Measurements from ENCODE around the gene SLC8A2. TPM values are rescaled to one million over a fixed set of nuclear protein-coding genes. Genes with fewer than 3 reads are reported as not detected.

SLC8A2 gene
- total RNA-seq, 2 donors from 2014 or later: not detected

- peaks cover 25% of the 10 kb centered on the region for H3K27me3 Mint-ChIP-seq
- H3K27ac Mint-ChIP-seq: peak overlapping the region; percentile 57
- peaks cover 10% of the 10 kb centered on the region for H3K4me1 Mint-ChIP-seq
- H3K9me3 ChIP-seq (ENCODE audit: control insufficient read depth, low read length, poor library complexity, severe bottlenecking): no peaks in the 10 kb centered on the region
- no peak for DNase-seq
- H3K36me3 Mint-ChIP-seq (ENCODE audit: low read depth): peaks cover 4% of the 10 kb centered on the region
- no peak overlapping the region for H3K4me3 Mint-ChIP-seq
- no peak for ATAC-seq
These were observed 3.8 kb upstream of the SLC8A2 start for GRCh38 chr19:47475465-47475864.

DNA sequence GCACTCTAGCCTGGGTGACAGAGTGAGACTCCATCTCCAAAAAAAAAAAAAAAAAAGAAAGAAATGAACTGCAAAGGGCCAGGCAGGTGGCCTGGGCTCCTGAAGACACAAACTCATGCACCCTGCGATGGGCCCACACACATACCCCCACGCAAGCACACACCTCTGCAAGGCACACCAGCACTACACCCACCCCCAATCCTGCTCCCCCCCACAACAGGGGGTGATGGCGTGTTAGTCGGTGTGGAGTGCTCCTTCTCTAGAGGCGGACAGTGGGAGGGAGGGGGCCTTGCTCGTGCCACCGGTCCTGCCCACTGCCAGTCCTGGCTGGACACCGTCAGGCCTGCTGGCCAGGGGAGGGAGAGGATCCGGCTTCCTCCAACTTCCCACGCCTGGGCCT, 1.6 kb upstream of the SLC8A2 start:
- no peak overlapping the region for H3K27ac Mint-ChIP-seq
- no peak for ATAC-seq
- no peak overlapping the region for H3K4me3 Mint-ChIP-seq
- H3K9me3 ChIP-seq (ENCODE audit: control insufficient read depth, low read length, poor library complexity, severe bottlenecking): no peaks in the 10 kb centered on the region
- peaks cover 6% of the 10 kb centered on the region for H3K36me3 Mint-ChIP-seq (ENCODE audit: low read depth)
- H3K27me3 Mint-ChIP-seq: peaks cover 47% of the 10 kb centered on the region
- peaks cover 13% of the 10 kb centered on the region for H3K4me1 Mint-ChIP-seq
- DNase-seq: no peak

DNA sequence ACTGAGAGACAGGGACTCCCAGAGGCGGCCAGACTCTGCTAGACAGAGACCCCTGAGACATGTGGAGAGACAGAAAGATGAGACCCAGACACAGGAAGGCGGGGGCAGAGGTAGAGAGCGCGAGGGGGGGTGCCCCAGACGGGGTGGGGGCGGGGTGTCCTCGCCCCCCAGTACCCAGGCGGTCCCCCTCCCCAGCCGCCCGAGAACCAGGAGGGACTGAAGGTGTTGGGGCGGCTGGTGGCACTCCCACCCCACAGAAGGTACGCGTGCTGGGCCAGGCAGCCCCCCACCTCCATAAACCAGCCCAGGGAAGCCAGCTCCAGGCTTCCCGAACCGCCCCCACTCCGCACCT, 336 bp downstream of the SLC8A2 start:
- Mint-ChIP-seq H3K4me1 (peaks cover 13% of the 10 kb centered on the region), H3K36me3 (ENCODE audit: low read depth) (peaks cover 6% of the 10 kb centered on the region), H3K27ac (peak overlapping the region; percentile 2), H3K4me3 (no peak overlapping the region), H3K27me3 (peaks cover 58% of the 10 kb centered on the region)
- ATAC-seq: no peak
- no peaks in the 10 kb centered on the region for H3K9me3 ChIP-seq (ENCODE audit: control insufficient read depth, low read length, poor library complexity, severe bottlenecking)
- no peak for DNase-seq

GRCh38 chr19:47470447-47471195, 1.1 kb downstream of the SLC8A2 start:
- Mint-ChIP-seq H3K27me3 (peaks cover 59% of the 10 kb centered on the region), H3K4me3 (peak overlapping the region; percentile 37), H3K4me1 (peaks cover 13% of the 10 kb centered on the region), H3K27ac (peak overlapping the region; percentile 2), H3K36me3 (ENCODE audit: low read depth) (peaks cover 6% of the 10 kb centered on the region)
- H3K9me3 ChIP-seq (ENCODE audit: control insufficient read depth, low read length, poor library complexity, severe bottlenecking): no peaks in the 10 kb centered on the region
- ATAC-seq (no peak), DNase-seq (no peak)

- Mint-ChIP-seq H3K36me3 (ENCODE audit: low read depth) (peaks cover 6% of the 10 kb centered on the region), H3K27ac (no peak overlapping the region), H3K4me1 (peaks cover 13% of the 10 kb centered on the region), H3K27me3 (peaks cover 57% of the 10 kb centered on the region), H3K4me3 (no peak overlapping the region)
- DNase-seq: no peak
- ATAC-seq: no peak
- H3K9me3 ChIP-seq (ENCODE audit: control insufficient read depth, low read length, poor library complexity, severe bottlenecking): no peaks in the 10 kb centered on the region
These were observed 2.0 kb downstream of the SLC8A2 start for GRCh38 chr19:47469719-47470118.

- peaks cover 13% of the 10 kb centered on the region for H3K4me1 Mint-ChIP-seq
- peaks cover 61% of the 10 kb centered on the region for H3K27me3 Mint-ChIP-seq
- DNase-seq: no peak
- H3K36me3 Mint-ChIP-seq (ENCODE audit: low read depth): peaks cover 6% of the 10 kb centered on the region
- no peaks in the 10 kb centered on the region for H3K9me3 ChIP-seq (ENCODE audit: control insufficient read depth, low read length, poor library complexity, severe bottlenecking)
- no peak for ATAC-seq
- H3K4me3 Mint-ChIP-seq: no peak overlapping the region
- no peak overlapping the region for H3K27ac Mint-ChIP-seq
These were observed 2.4 kb downstream of the SLC8A2 start for GRCh38 chr19:47469363-47469700.

DNA sequence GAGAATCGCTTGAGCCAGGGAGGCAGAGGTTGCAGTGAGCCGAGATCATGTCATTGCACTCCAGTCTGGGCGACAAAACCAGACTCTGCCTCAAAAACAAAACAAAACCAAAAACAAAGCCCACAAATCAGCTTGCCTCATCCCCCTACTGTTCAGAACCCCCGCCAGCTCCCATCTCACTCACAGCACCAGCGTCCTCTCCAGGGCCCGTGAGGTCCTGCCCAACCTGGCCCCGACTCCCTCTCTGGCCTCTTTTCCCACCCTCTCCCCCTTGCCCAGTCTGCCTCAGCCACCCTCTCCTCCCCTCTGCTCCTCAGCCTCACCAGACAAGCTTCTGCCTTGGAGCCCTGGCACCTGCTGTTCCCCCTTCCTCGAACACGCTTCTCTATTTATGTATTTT, 3.8 kb downstream of the SLC8A2 start:
- Mint-ChIP-seq H3K27me3 (peaks cover 65% of the 10 kb centered on the region), H3K4me1 (peaks cover 13% of the 10 kb centered on the region), H3K36me3 (ENCODE audit: low read depth) (peaks cover 6% of the 10 kb centered on the region), H3K27ac (no peak overlapping the region), H3K4me3 (no peak overlapping the region)
- DNase-seq (no peak), ATAC-seq (no peak)
- no peaks in the 10 kb centered on the region for H3K9me3 ChIP-seq (ENCODE audit: control insufficient read depth, low read length, poor library complexity, severe bottlenecking)

- DNase-seq: no peak
- ATAC-seq: no peak
- H3K36me3 Mint-ChIP-seq (ENCODE audit: low read depth): peaks cover 3% of the 10 kb centered on the region
- peaks cover 55% of the 10 kb centered on the region for H3K27me3 Mint-ChIP-seq
- H3K27ac Mint-ChIP-seq: no peak overlapping the region
- H3K9me3 ChIP-seq (ENCODE audit: control insufficient read depth, low read length, poor library complexity, severe bottlenecking): no peaks in the 10 kb centered on the region
- no peak overlapping the region for H3K4me3 Mint-ChIP-seq
- H3K4me1 Mint-ChIP-seq: peaks cover 6% of the 10 kb centered on the region
These were observed 5.7 kb downstream of the SLC8A2 start for GRCh38 chr19:47465957-47466356.

DNA sequence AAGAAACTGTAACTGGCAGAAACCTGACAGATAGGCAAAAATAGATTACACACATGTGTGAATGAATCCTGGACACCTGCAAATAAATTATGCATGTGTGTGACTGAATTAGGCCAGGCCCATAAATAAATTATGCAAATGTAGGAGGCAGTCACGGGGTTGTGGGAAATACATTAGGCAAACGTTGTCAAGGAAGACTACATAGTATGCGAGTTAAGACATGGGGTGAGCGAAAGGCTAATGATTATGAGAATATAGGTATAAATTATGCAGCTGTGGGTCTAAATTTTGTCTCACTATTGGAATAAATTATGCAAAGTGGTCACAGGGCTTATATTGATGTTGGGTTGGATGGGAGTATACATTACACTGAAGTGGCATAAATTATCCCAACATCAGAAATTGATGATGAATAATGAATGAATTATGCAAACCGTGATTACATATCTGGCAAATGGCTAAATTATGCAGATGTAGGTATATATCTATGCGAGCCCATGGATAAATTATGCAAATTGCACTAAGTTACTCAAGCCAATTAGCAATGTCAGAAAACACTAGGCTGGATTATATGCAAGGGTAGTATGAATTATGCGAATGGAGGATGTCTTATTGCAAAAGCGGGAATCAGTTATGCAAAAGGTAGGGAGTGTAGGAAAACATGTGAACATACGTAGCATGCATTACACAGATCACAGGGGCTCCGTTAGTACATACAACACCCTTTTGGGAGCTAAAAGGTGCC, 6.8 kb downstream of the SLC8A2 start:
- Mint-ChIP-seq H3K36me3 (ENCODE audit: low read depth) (no peaks in the 10 kb centered on the region), H3K27ac (no peak overlapping the region)
- ATAC-seq: no peak

DNA sequence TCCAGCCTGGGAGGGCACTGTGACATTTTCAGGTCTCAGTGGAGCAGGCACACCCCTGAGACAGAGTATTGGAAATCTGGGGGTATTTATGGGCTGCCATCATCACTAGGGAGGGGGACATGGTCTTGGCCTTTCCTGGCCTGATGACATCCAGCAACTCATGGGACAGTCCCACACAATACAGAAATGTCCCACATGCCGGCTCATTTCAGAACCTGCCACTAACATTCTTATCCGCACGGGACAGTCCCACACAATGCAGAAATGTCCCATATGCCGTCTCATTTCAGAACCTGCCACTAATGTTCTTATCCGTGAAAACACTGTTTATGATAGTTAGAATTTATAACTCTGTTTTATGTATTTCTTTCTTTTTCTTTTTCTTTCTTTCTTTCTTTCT, 9.8 kb downstream of the SLC8A2 start:
- no peaks in the 10 kb centered on the region for H3K4me1 Mint-ChIP-seq
- H3K27me3 Mint-ChIP-seq: peaks cover 20% of the 10 kb centered on the region
- ATAC-seq: no peak

More for the DNA sequence above, 6.8 kb downstream of the SLC8A2 start:
- H3K27me3 Mint-ChIP-seq: peaks cover 44% of the 10 kb centered on the region
- H3K9me3 ChIP-seq (ENCODE audit: control insufficient read depth, low read length, poor library complexity, severe bottlenecking): no peaks in the 10 kb centered on the region
- no peak overlapping the region for H3K4me3 Mint-ChIP-seq
- DNase-seq: no peak
- no peaks in the 10 kb centered on the region for H3K4me1 Mint-ChIP-seq

GRCh38 chr19:47459477-47459876, 12.2 kb downstream of the SLC8A2 start:
- H3K4me3 Mint-ChIP-seq: no peak overlapping the region
- H3K36me3 Mint-ChIP-seq (ENCODE audit: low read depth): peaks cover 5% of the 10 kb centered on the region
- no peak overlapping the region for H3K27ac Mint-ChIP-seq
- H3K4me1 Mint-ChIP-seq: no peaks in the 10 kb centered on the region
- no peak for ATAC-seq
- H3K9me3 ChIP-seq (ENCODE audit: control insufficient read depth, low read length, poor library complexity, severe bottlenecking): peaks cover 3% of the 10 kb centered on the region
- H3K27me3 Mint-ChIP-seq: peaks cover 28% of the 10 kb centered on the region
- no peak for DNase-seq

More for the DNA sequence above, 9.8 kb downstream of the SLC8A2 start:
- H3K27ac Mint-ChIP-seq: no peak overlapping the region
- no peak for DNase-seq
- no peak overlapping the region for H3K4me3 Mint-ChIP-seq
- peaks cover 3% of the 10 kb centered on the region for H3K36me3 Mint-ChIP-seq (ENCODE audit: low read depth)
- H3K9me3 ChIP-seq (ENCODE audit: control insufficient read depth, low read length, poor library complexity, severe bottlenecking): no peaks in the 10 kb centered on the region

- no peaks in the 10 kb centered on the region for H3K4me1 Mint-ChIP-seq
- peaks cover 5% of the 10 kb centered on the region for H3K36me3 Mint-ChIP-seq (ENCODE audit: low read depth)
- H3K27ac Mint-ChIP-seq: no peak overlapping the region
- no peak for ATAC-seq
- peaks cover 27% of the 10 kb centered on the region for H3K27me3 Mint-ChIP-seq
- H3K4me3 Mint-ChIP-seq: no peak overlapping the region
- peaks cover 3% of the 10 kb centered on the region for H3K9me3 ChIP-seq (ENCODE audit: control insufficient read depth, low read length, poor library complexity, severe bottlenecking)
- no peak for DNase-seq
These were observed 13.0 kb downstream of the SLC8A2 start for GRCh38 chr19:47458672-47459071.

DNA sequence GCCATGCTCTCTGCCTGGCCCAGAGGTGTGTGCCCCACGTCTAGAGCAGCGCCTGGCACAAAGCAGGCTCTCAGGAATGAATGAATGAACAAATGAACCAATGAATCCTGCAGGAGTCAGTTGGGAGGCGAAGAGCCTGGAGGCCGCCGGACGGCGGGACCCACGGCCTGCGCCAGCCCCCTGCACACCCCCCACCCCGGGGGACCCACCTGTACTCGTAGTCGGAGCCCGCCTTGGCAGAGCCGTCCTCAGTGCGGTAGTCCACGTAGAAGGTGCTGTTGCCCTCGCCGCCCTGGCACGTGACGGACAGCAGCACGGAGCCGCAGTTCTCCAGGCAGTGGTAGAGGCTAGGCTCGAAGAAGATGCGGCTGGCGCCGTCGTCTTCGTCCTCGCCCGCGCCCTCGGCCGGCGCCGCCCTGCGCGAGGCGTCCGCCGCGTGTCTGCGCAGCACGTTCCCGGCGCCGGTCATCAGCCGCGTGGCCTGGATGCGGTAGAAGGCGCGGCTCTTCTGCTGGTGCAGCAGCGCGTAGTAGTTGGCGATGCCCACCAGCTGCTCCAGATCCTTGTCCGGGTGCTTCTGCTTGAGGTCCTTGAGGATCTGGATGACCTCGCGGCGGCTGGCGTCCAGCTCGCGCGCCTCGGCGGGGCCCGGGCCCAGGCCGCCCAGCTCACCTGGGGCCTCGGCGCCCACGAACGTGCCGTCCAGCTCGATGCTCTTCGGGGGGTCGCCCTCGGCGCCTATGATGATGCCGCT, 14.8 kb downstream of the SLC8A2 start:
- ATAC-seq (no peak), DNase-seq (no peak)
- peaks cover 28% of the 10 kb centered on the region for H3K27me3 Mint-ChIP-seq
- no peak overlapping the region for H3K4me3 Mint-ChIP-seq
- H3K27ac Mint-ChIP-seq: no peak overlapping the region
- H3K4me1 Mint-ChIP-seq: no peaks in the 10 kb centered on the region
- peaks cover 5% of the 10 kb centered on the region for H3K36me3 Mint-ChIP-seq (ENCODE audit: low read depth)
- H3K9me3 ChIP-seq (ENCODE audit: control insufficient read depth, low read length, poor library complexity, severe bottlenecking): peaks cover 3% of the 10 kb centered on the region
